Keratinocyte (primary cell): ENCODE results near the gene RANBP3L. TPM values are rescaled to one million over a fixed set of nuclear protein-coding genes. Genes with fewer than 3 reads are reported as not detected.

Experiments used
- DNase-seq: peaks from one replicate; pipeline ENCODE4 v3.0.0-alpha.2; 2011; ENCODE audit warnings: low read depth, missing footprints, low spot score
- FAIRE-seq: peaks from 2 replicates; lab custom pipeline; 2011; peaks lifted over from hg19 to GRCh38; lab: Jason Lieb, UNC
- H2AFZ ChIP-seq: 2 replicates; pipeline ENCODE4 v1.6.0; 2012; ENCODE audit warnings: low read length, control low read depth, inconsistent platforms; ENCODE audit not compliant: control insufficient read depth
- H3K27ac ChIP-seq: 2 replicates; pipeline ENCODE4 v1.5.1; 2011; ENCODE audit warnings: low read length; ENCODE audit not compliant: control insufficient read depth, insufficient read depth
- H3K27me3 ChIP-seq: 3 replicates; pipeline ENCODE4 v1.6.0; 2011; ENCODE audit warnings: low read length; ENCODE audit not compliant: control insufficient read depth, insufficient read depth; ENCODE audit errors: extremely low read depth
- H3K36me3 ChIP-seq, 2 experiments: 2 replicates in 1 of 2; 3 replicates in 1 of 2; pipeline ENCODE4 v1.5.1; 2011; ENCODE audit warnings: low read length in 2 of 2, mild to moderate bottlenecking in 1 of 2; ENCODE audit not compliant: control insufficient read depth in 2 of 2, insufficient read depth in 2 of 2; ENCODE audit errors: extremely low read depth in 1 of 2
- H3K4me1 ChIP-seq: 3 replicates; pipeline ENCODE4 v1.5.1; 2011; ENCODE audit warnings: low read length; ENCODE audit not compliant: control insufficient read depth, insufficient read depth; ENCODE audit errors: extremely low read depth
- H3K4me2 ChIP-seq: 3 replicates; pipeline ENCODE4 v1.6.0; 2011; ENCODE audit warnings: low read depth, low read length; ENCODE audit not compliant: control insufficient read depth, insufficient read depth; ENCODE audit errors: extremely low read depth
- H3K4me3 ChIP-seq, 3 experiments: fragments of 200-600 bp in 1 of 3; sonication (generic) in 1 of 3; 2 replicates in 2 of 3; 3 replicates in 1 of 3; pipeline ENCODE4 v1.5.1; 2011 to 2016; ENCODE audit warnings: low read length in 3 of 3, mild to moderate bottlenecking in 3 of 3, control low read depth in 2 of 3, inconsistent platforms in 1 of 3, low read depth in 1 of 3, mixed read lengths in 1 of 3, mixed run types in 1 of 3, moderate library complexity in 1 of 3; ENCODE audit not compliant: control insufficient read depth in 2 of 3, insufficient read depth in 2 of 3; ENCODE audit errors: extremely low read depth in 1 of 3
- H3K79me2 ChIP-seq: 2 replicates; pipeline ENCODE4 v1.6.0; 2012; ENCODE audit warnings: low read length; ENCODE audit not compliant: control insufficient read depth, insufficient read depth
- H3K9ac ChIP-seq: 3 replicates; pipeline ENCODE4 v1.6.0; 2011; ENCODE audit warnings: low read length; ENCODE audit not compliant: control insufficient read depth, insufficient read depth; ENCODE audit errors: extremely low read depth
- H3K9me1 ChIP-seq: 3 replicates; pipeline ENCODE4 v1.6.0; 2011; ENCODE audit warnings: low read length; ENCODE audit not compliant: control insufficient read depth, insufficient read depth; ENCODE audit errors: extremely low read depth
- H3K9me3 ChIP-seq: 2 replicates; pipeline ENCODE4 v1.5.1; 2012; ENCODE audit warnings: low read depth, low read length; ENCODE audit not compliant: control insufficient read depth
- H4K20me1 ChIP-seq: 3 replicates; pipeline ENCODE4 v1.6.0; 2011; ENCODE audit warnings: low read length; ENCODE audit not compliant: control insufficient read depth, insufficient read depth; ENCODE audit errors: extremely low read depth
- EZH2 ChIP-seq: IDR thresholded peaks from one replicate; pipeline ENCODE4 v1.6.1; 2012; ENCODE audit warnings: inconsistent platforms, mild to moderate bottlenecking, low read length, moderate library complexity
- dilution Hi-C: fragments of 300-500 bp; cut with MboI; formaldehyde crosslinking; loops from one replicate; pipeline ENCODE4 v1.7.0; 2020; ENCODE audit warnings: low sequenced_read_pairs; ENCODE audit not compliant: extremely low pct_ligation_motif_present
- polyA plus RNA-seq, 5 experiments: library from polyadenylated mRNA; depleted of rRNA in 3 of 5; stranded (reverse) in 3 of 5; stranded (forward) in 1 of 5; unstranded in 1 of 5; fragments of >200 nt; gene quantifications; 1 replicate in 1 of 5; 2 replicates in 3 of 5; 3 replicates in 1 of 5; pipeline versions ENCODE4 v1.2.1 to v1.2.3, GENCODE V29; 2011 to 2012; ENCODE audit warnings: missing spikeins in 2 of 5, low read depth in 1 of 5, low replicate concordance in 1 of 5
- TF ChIP-seq, protein P1 (sequence below), 3 experiments: IDR thresholded peaks in 1 of 3; conservative IDR thresholded peaks in 1 of 3; optimal IDR thresholded peaks in 1 of 3; 2 replicates in 2 of 3; 3 replicates in 1 of 3; pipeline versions ENCODE3 to v1.5.1; 2011; ENCODE audit warnings: low read length in 3 of 3, mild to moderate bottlenecking in 3 of 3, moderate library complexity in 2 of 3, control low read depth in 1 of 3, inconsistent platforms in 1 of 3; ENCODE audit not compliant: insufficient read depth in 2 of 3; ENCODE audit errors: extremely low read depth in 1 of 3

Gene RANBP3L
- polyA plus RNA-seq, 1 donor (not counting 4 experiments of a cell fraction or from before 2014, with no cell fraction given) = not detected

DNA sequence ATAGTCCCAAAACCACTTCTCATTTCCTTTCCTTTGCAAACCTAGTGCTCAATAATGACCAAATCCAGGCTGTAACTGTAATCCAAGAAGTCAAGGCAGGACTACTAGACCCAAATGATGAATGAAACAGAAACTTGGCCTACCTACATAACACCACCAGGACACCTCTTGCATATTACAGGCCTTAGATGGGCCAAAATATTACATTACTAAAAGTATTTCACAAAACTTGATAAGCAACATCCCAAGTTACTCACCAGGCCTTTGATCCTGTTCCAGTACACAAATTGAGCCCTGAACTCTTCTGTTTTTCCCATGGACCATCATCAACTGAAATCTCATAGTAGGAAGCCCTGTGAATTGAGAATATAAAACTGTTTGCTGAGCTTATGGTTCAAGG, 94.8 kb downstream of the RANBP3L start:
- no peaks in the 10 kb centered on the region for H3K36me3 ChIP-seq
- FAIRE-seq = no peak

DNA sequence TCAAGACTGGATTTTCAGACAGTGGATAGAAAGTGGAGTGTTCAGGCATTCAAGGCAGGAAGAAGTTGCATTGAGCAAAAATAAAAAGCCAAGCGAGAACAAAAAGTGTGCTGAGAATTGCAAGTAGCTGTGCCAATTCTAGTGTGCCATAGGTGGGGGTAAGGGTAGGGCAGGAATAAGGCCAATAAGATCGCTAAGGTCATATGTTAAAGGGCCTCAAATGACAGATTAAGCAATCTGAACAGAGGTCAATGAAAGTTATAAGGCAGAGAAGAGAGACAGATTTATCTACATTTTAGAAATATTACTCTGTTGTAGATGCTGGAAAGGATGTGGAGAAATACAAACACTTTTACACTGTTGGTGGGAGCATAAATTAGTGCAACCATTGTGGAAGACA, 96.4 kb downstream of the RANBP3L start:
- Histone ChIP-seq H3K36me3 (peaks cover 0 to 2% of the 10 kb centered on the region in 2 experiments), H3K4me3 (no peak overlapping the region)
- FAIRE-seq = no peak

More for the DNA sequence above, 94.8 kb downstream of the RANBP3L start:
- no peak for DNase-seq
- no peak overlapping the region for H3K27ac ChIP-seq
- TF ChIP-seq EZH2 = no peak
- no peaks in the 10 kb centered on the region for H3K27me3 ChIP-seq
- H3K9me1 ChIP-seq = no peaks in the 10 kb centered on the region
- no peak overlapping the region for H3K9ac ChIP-seq
- H3K4me3 ChIP-seq = no peak overlapping the region
- H4K20me1 ChIP-seq = no peaks in the 10 kb centered on the region
- H3K4me2 ChIP-seq = no peak overlapping the region
- dilution Hi-C loops = no loop called here
- no peak overlapping the region for H2AFZ ChIP-seq
- no peaks in the 10 kb centered on the region for H3K9me3 ChIP-seq
- no peaks in the 10 kb centered on the region for H3K79me2 ChIP-seq
- peaks cover 3% of the 10 kb centered on the region for H3K4me1 ChIP-seq

More for the DNA sequence above, 96.4 kb downstream of the RANBP3L start:
- H3K9me1 ChIP-seq = no peaks in the 10 kb centered on the region
- H3K4me1 ChIP-seq = peaks cover 3% of the 10 kb centered on the region
- TF ChIP-seq, protein P1, sequence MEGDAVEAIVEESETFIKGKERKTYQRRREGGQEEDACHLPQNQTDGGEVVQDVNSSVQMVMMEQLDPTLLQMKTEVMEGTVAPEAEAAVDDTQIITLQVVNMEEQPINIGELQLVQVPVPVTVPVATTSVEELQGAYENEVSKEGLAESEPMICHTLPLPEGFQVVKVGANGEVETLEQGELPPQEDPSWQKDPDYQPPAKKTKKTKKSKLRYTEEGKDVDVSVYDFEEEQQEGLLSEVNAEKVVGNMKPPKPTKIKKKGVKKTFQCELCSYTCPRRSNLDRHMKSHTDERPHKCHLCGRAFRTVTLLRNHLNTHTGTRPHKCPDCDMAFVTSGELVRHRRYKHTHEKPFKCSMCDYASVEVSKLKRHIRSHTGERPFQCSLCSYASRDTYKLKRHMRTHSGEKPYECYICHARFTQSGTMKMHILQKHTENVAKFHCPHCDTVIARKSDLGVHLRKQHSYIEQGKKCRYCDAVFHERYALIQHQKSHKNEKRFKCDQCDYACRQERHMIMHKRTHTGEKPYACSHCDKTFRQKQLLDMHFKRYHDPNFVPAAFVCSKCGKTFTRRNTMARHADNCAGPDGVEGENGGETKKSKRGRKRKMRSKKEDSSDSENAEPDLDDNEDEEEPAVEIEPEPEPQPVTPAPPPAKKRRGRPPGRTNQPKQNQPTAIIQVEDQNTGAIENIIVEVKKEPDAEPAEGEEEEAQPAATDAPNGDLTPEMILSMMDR (optimal IDR thresholded peaks at IDR 0.05 in 1 of 3, IDR thresholded peaks at IDR 0.05 in 1 of 3, conservative IDR thresholded peaks at IDR 0.05 in 1 of 3; ENCODE audit: extremely low read depth in 1 of 3, insufficient read depth in 2 of 3, low read length in 3 of 3) = no peak
- H2AFZ ChIP-seq = no peak overlapping the region
- no peak for DNase-seq
- no peak overlapping the region for H3K9ac ChIP-seq
- H4K20me1 ChIP-seq = no peaks in the 10 kb centered on the region
- no peaks in the 10 kb centered on the region for H3K9me3 ChIP-seq
- no peak overlapping the region for H3K4me2 ChIP-seq
- H3K27me3 ChIP-seq = no peaks in the 10 kb centered on the region
- dilution Hi-C loops = no loop called here
- no peak overlapping the region for H3K27ac ChIP-seq
- no peaks in the 10 kb centered on the region for H3K79me2 ChIP-seq
